Ishikawa (cell line): ENCODE results near the gene SHB.

Experiments used
- CEBPB ChIP-seq: IDR thresholded peaks from 2 replicates; pipeline ENCODE4 v1.6.1; 2012
- CREB1 ChIP-seq: IDR thresholded peaks from 2 replicates; pipeline ENCODE4 v1.6.1; 2012; ENCODE audit warnings: low read depth
- EGR1 ChIP-seq: IDR thresholded peaks from 2 replicates; pipeline ENCODE4 v1.6.1; 2012
- EP300 ChIP-seq: IDR thresholded peaks from 2 replicates; pipeline ENCODE4 v1.6.1; 2012; ENCODE audit warnings: borderline replicate concordance
- FOXM1 ChIP-seq: IDR thresholded peaks from 2 replicates; pipeline ENCODE4 v1.6.1; 2012; ENCODE audit warnings: low read depth, borderline replicate concordance
- NFIC ChIP-seq: IDR thresholded peaks from 2 replicates; pipeline ENCODE4 v1.6.1; 2012
- RAD21 ChIP-seq: IDR thresholded peaks from 2 replicates; pipeline ENCODE4 v1.6.1; 2012; ENCODE audit warnings: low read depth
- TAF1 ChIP-seq: IDR thresholded peaks from 2 replicates; pipeline ENCODE4 v1.6.1; 2012; ENCODE audit warnings: low read depth, mild to moderate bottlenecking
- TCF12 ChIP-seq: IDR thresholded peaks from 2 replicates; pipeline ENCODE4 v1.6.1; 2012; ENCODE audit warnings: low read depth
- TEAD4 ChIP-seq: IDR thresholded peaks from 2 replicates; pipeline ENCODE4 v1.6.1; 2012
- YY1 ChIP-seq: IDR thresholded peaks from 2 replicates; pipeline ENCODE4 v1.6.1; 2012; ENCODE audit warnings: low read depth
- ZBTB7A ChIP-seq: IDR thresholded peaks from 2 replicates; pipeline ENCODE4 v1.6.1; 2012; ENCODE audit warnings: low read depth
- TF ChIP-seq, protein P1 (sequence below): IDR thresholded peaks from 2 replicates; pipeline ENCODE4 v1.6.1; 2012
- TF ChIP-seq, protein P2 (sequence below): IDR thresholded peaks from 2 replicates; pipeline ENCODE4 v1.6.1; 2012
- TF ChIP-seq, protein P3 (sequence below): IDR thresholded peaks from 2 replicates; pipeline ENCODE4 v1.6.1; 2012; ENCODE audit warnings: low read depth, mild to moderate bottlenecking

Gene SHB

DNA sequence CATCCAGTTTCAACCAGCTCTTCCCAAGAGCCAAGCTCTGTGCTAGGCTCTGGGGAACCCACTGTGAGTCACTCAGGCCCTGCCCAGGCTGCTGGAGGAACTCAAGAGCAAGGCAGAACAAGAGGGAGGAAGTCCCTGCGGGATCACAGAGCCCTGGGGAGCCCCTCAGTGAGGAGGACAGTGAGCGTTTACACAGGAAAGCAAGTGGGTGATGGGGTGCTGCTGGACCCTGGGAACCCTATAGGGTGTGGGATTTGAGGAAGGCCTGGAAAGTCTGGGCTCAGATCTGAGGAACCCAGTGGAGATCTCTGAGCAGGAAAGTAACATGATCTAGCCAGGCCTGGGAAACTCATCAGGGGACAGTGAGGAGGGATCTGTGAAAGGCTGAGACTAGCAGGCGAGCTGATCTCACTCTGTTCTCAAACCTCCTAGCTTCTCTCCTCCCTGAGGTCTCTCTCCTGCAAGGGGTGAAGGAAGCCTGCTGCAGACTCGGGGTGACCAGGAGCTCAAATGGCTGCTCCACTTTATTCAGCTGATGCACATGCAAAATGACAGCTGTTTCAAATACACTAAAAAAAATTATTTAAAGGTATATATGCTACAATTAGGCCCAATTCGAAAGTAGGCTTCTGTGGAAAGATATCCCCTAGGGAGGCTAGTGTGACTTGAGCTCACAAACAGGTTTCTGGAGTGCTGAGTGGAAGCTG lies 70.0 kb downstream of the SHB start:
- no peak for TF ChIP-seq TAF1
- TF ChIP-seq RAD21: no peak
- TF ChIP-seq CEBPB: no peak
- no peak for TF ChIP-seq FOXM1
- TF ChIP-seq YY1: no peak
- TF ChIP-seq EGR1: no peak
- no peak for TF ChIP-seq TCF12
- TF ChIP-seq, protein P1, sequence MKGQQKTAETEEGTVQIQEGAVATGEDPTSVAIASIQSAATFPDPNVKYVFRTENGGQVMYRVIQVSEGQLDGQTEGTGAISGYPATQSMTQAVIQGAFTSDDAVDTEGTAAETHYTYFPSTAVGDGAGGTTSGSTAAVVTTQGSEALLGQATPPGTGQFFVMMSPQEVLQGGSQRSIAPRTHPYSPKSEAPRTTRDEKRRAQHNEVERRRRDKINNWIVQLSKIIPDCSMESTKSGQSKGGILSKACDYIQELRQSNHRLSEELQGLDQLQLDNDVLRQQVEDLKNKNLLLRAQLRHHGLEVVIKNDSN: no peak
- TF ChIP-seq EP300: no peak
- no peak for TF ChIP-seq ZBTB7A
- TF ChIP-seq NFIC: no peak
- TF ChIP-seq, protein P2, sequence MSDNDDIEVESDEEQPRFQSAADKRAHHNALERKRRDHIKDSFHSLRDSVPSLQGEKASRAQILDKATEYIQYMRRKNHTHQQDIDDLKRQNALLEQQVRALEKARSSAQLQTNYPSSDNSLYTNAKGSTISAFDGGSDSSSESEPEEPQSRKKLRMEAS: no peak
- TF ChIP-seq CREB1: no peak
- TF ChIP-seq, protein P3, sequence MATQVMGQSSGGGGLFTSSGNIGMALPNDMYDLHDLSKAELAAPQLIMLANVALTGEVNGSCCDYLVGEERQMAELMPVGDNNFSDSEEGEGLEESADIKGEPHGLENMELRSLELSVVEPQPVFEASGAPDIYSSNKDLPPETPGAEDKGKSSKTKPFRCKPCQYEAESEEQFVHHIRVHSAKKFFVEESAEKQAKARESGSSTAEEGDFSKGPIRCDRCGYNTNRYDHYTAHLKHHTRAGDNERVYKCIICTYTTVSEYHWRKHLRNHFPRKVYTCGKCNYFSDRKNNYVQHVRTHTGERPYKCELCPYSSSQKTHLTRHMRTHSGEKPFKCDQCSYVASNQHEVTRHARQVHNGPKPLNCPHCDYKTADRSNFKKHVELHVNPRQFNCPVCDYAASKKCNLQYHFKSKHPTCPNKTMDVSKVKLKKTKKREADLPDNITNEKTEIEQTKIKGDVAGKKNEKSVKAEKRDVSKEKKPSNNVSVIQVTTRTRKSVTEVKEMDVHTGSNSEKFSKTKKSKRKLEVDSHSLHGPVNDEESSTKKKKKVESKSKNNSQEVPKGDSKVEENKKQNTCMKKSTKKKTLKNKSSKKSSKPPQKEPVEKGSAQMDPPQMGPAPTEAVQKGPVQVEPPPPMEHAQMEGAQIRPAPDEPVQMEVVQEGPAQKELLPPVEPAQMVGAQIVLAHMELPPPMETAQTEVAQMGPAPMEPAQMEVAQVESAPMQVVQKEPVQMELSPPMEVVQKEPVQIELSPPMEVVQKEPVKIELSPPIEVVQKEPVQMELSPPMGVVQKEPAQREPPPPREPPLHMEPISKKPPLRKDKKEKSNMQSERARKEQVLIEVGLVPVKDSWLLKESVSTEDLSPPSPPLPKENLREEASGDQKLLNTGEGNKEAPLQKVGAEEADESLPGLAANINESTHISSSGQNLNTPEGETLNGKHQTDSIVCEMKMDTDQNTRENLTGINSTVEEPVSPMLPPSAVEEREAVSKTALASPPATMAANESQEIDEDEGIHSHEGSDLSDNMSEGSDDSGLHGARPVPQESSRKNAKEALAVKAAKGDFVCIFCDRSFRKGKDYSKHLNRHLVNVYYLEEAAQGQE: no peak
- no peak for TF ChIP-seq TEAD4

DNA sequence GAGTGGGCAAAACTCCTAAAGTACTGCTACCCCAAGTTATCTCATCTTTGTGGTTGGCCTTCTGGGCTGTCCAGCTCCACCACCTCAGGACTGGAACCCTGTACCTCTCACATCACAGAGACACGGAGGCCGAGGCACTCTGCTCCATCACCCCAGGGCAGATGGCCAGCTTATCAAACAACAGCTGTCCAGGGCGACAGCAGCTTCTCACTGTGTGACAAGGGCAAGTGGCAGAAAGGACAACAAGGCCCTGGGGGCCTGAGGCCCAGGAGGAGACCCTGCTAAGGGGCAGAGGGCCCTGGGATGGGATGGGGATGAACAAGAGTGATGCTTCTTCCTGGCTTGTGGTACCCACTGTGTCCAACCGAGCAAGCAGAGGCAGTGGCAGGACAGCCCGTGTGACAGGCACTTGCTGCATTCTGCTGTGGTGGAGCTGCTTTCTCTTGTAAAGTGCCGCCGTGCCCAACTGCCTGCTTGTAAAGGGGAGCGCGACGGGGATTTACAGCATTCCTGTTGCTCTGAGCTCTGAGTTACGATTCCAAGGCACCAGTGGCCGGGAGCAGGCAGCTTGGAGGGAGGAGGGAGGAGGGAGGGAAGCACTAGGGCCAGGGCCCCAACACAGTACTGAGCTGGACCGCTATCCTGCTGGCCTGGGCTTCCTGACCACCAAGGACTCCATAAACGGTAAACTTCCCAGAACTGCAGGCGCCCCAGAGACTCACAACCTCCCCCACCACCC lies 71.2 kb downstream of the SHB start:
- no peak for TF ChIP-seq FOXM1
- TF ChIP-seq, protein P3: no peak

DNA sequence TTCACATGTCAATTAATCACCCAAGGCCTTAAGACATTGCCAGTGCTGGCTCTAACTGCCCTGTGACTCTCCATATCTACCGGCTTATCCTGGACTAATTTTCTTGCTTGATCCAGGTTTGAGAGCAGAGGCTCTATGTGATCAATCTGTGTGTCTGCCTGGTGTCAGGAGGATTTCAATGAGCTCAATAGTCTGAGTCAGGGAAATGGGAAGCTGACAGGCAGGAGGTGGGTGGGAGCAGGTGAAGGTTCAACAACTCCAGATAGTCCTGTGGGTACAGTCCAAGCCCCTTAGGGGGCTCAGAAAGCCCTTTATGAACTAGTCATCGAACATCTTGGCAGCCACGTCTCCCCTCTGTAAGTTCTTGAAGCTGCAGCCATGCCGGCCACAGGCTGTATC lies 72.2 kb downstream of the SHB start:
- no peak for TF ChIP-seq TCF12
- no peak for TF ChIP-seq TAF1
- TF ChIP-seq TEAD4: no peak
- no peak for TF ChIP-seq EGR1
- TF ChIP-seq RAD21: no peak
- no peak for TF ChIP-seq NFIC
- no peak for TF ChIP-seq CEBPB
- TF ChIP-seq, protein P3: no peak
- no peak for TF ChIP-seq YY1
- no peak for TF ChIP-seq ZBTB7A
- TF ChIP-seq, protein P1: no peak
- TF ChIP-seq CREB1: no peak
- no peak for TF ChIP-seq FOXM1
- no peak for TF ChIP-seq EP300

DNA sequence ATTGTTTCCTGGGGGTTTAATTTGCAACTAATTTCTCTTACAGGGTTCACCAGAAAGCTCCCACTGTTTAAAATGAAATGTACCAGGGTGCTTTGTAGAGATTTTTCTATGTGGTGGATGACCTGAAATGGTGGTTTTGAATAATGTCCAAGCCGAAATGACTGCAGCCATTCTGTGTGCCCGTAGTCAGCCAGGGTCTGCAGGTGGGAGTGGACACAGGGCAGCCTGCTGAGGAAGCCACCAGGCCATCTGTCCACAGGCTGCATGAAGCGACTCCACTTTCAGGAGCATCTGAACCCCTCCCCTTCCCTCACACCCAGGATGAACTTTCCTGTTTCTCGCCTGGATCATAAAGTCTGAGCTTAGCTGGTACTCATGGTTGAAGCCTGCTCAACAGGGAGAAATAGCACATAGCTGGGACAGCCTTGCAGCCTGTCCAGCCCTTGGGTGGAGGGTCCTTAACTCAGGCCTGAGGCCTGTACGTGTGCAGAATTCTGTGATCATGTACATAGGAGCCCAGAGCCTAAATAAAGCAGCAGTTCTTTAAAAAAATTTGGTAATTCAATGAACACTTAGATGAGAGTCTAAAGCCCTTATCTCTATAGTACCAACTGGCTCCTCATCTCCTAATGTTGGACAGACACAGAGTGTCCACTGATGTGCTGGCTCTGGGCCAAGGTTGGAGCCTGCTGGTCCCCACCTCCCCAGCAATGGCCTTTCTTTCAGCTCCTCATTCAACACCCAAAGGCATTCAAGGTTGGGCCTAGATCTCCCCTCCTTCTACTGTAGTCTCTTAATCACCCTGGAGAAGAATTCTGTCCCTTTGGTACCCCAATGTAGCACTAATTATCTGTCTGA lies 72.8 kb downstream of the SHB start:
- no peak for TF ChIP-seq FOXM1
- no peak for TF ChIP-seq ZBTB7A
- TF ChIP-seq EP300: no peak
- TF ChIP-seq, protein P2: no peak
- TF ChIP-seq, protein P1: no peak
- TF ChIP-seq RAD21: no peak
- TF ChIP-seq, protein P3: no peak
- TF ChIP-seq TCF12: no peak
- no peak for TF ChIP-seq CEBPB
- no peak for TF ChIP-seq YY1
- TF ChIP-seq TAF1: no peak
- TF ChIP-seq CREB1: no peak
- no peak for TF ChIP-seq EGR1
- no peak for TF ChIP-seq TEAD4
- TF ChIP-seq NFIC: no peak
